GM13977 (cell line): ENCODE measurements around the gene LINC01488.

Experiments used
- DNase-seq: peaks from one replicate; pipeline ENCODE4 v3.0.0; 2012; ENCODE audit warnings: low spot score
- CTCF ChIP-seq: IDR thresholded peaks from 2 replicates; pipeline ENCODE4 v1.5.1; 2012; ENCODE audit warnings: mild to moderate bottlenecking, control low read depth; ENCODE audit not compliant: insufficient read depth; ENCODE audit errors: extremely low read depth, missing control alignments
- in situ Hi-C: fragments of 300-500 bp; cut with MboI; formaldehyde crosslinking; loops from one replicate; pipeline ENCODE4 v1.12.0; 2022; ENCODE audit warnings: low sequenced_read_pairs, low pct_unique_long_range_greater_than_20kb, mixed read lengths, inconsistent platforms; ENCODE audit not compliant: unreplicated experiment

LINC01488 gene

GRCh38 chr11:69472541-69473275 is 8.8 kb upstream of the LINC01488 start:
- no peak for TF ChIP-seq CTCF
- in situ Hi-C loops = no loop called here
- no peak for DNase-seq

- in situ Hi-C loops = no loop called here
- no peak for DNase-seq
These were observed 8.1 kb upstream of the LINC01488 start for GRCh38 chr11:69473276-69473845.

GRCh38 chr11:69474736-69475135 is 6.7 kb upstream of the LINC01488 start:
- no peak for DNase-seq
- TF ChIP-seq CTCF = no peak
- in situ Hi-C loops = no loop called here

More at GRCh38 chr11:69473276-69473845, 8.1 kb upstream of the LINC01488 start:
- no peak for TF ChIP-seq CTCF

- no peak for DNase-seq
- in situ Hi-C loops = no loop called here
- TF ChIP-seq CTCF = no peak
These were observed 6.2 kb upstream of the LINC01488 start for GRCh38 chr11:69475141-69475865.

- TF ChIP-seq CTCF = no peak
- DNase-seq = no peak
- in situ Hi-C loops = no loop called here
These were observed 5.5 kb upstream of the LINC01488 start for GRCh38 chr11:69475866-69476471.

GRCh38 chr11:69476509-69476961 is 4.9 kb upstream of the LINC01488 start:
- in situ Hi-C loops = no loop called here
- no peak for DNase-seq
- TF ChIP-seq CTCF = no peak
